Measurements from ENCODE around the gene C6orf118.
A peak's percentile ranks its signal among the peaks of the same experiment; 100 is the strongest.

Gene C6orf118

DNA sequence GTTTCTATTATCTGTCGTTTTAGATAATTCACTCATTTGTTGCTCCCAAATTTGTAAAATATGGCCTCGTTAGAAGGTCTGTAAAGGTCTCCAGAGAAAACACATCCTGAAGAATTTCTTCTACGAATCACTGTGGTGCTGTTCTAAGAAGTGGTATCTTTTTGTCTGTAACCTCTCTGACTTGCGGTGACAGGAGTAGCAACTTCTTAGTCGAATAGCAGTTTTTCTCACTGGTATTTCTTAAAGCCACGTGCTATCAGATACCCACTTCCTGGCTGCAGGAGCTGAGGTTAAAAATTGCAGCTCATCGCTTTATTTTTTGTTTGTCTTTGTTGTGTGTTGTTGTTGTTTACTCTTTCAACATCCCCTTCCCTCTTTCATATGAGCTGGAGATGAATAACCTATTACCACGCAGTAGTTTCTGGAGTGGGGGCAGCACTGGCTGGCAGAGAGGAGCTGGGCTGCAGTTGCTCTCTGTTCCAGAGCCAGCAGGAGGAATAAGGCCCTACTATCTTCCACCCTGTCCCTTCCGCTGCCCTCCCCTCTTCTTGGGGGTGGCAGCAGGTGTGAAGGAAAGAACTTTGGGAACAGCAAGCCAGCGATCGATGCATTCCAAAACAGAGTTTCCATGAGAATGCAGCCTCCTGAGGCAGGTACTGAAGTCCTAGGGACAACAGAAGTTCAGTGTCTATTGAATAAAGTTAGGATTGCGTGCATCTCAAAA lies 64.7 kb downstream of the C6orf118 start:
- DNase-seq (ENCODE audit: low spot score): no peak

- DNase-seq (ENCODE audit: low spot score): no peak
Observed at GRCh38 chr6:165243801-165244200, 65.6 kb downstream of the C6orf118 start.

GRCh38 chr6:165236326-165236725 lies 73.1 kb downstream of the C6orf118 start:
- DNase-seq (ENCODE audit: low spot score): no peak

- DNase-seq (ENCODE audit: low spot score): no peak
Observed at GRCh38 chr6:165232731-165233488, 76.5 kb downstream of the C6orf118 start.

- DNase-seq (ENCODE audit: low spot score): peak; percentile 22
Observed at GRCh38 chr6:165231581-165232561, 77.5 kb downstream of the C6orf118 start.

DNA sequence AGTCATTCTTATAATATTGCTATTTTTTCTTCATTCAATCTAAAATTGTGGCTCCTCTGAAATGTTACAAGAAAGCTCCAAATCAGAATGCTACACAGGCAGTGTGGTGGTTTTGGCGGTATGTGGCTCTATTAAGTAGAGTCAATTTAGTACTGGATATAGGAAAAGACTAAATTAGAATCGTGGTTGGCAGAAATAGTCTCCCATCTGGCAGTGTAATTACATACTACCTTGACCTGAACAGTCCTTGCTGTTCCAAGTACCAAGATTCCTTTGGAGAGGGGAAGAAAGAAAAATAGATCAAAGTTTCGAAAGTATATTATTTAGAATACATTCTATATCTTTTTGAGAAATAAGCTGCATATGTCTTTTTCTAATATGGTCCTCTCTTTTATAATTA lies 78.2 kb downstream of the C6orf118 start:
- DNase-seq (ENCODE audit: low spot score): no peak

Data from LoVo (cell line).